Fibroblast of pulmonary artery (primary cell): ENCODE measurements around the gene CADM1.

Source experiments
- DNase-seq: peaks from one replicate; pipeline ENCODE4 v3.0.0-alpha.2; 2010; ENCODE audit warnings: low read depth
- H3K4me3 ChIP-seq: replicated peaks from 2 replicates; pipeline ENCODE4 v1.5.1; 2011; ENCODE audit warnings: low read depth, mild to moderate bottlenecking, control low read depth, low read length, moderate library complexity
- CTCF ChIP-seq: IDR thresholded peaks from 2 replicates; pipeline ENCODE4 v1.5.1; 2011; ENCODE audit warnings: mild to moderate bottlenecking, control low read depth, low read length, inconsistent platforms; ENCODE audit errors: missing control alignments

Gene CADM1

GRCh38 chr11:115501893-115502589 lies 2.2 kb downstream of the CADM1 start:
- H3K4me3 ChIP-seq, result no peak overlapping the region
- no peak for DNase-seq
- TF ChIP-seq CTCF, result no peak

- H3K4me3 ChIP-seq, result no peak overlapping the region
- no peak for TF ChIP-seq CTCF
- no peak for DNase-seq
Observed at GRCh38 chr11:115501502-115501892, 2.7 kb downstream of the CADM1 start.

- TF ChIP-seq CTCF, result no peak
- H3K4me3 ChIP-seq, result no peak overlapping the region
- no peak for DNase-seq
Observed at GRCh38 chr11:115500547-115501501, 3.4 kb downstream of the CADM1 start.

- H3K4me3 ChIP-seq, result no peak overlapping the region
- no peak for TF ChIP-seq CTCF
- no peak for DNase-seq
Observed at GRCh38 chr11:115499891-115500290, 4.3 kb downstream of the CADM1 start.

- TF ChIP-seq CTCF, result no peak
- no peak overlapping the region for H3K4me3 ChIP-seq
- no peak for DNase-seq
Observed at GRCh38 chr11:115499241-115499799, 4.9 kb downstream of the CADM1 start.

- DNase-seq, result no peak
- no peak overlapping the region for H3K4me3 ChIP-seq
- TF ChIP-seq CTCF, result no peak
Observed at GRCh38 chr11:115498354-115498753, 5.9 kb downstream of the CADM1 start.
